Right atrium auricular region (tissue), 2 donors: ENCODE data around the gene SPAG6. TPM values are rescaled to one million over a fixed set of nuclear protein-coding genes. Genes with fewer than 3 reads are reported as not detected.

Experiments used
- DNase-seq: peaks from one replicate; pipeline ENCODE4 v3.0.0-alpha.2; 2019; ENCODE audit warnings: low spot score
- H3K27ac ChIP-seq, 2 donors: fragments of 200-600 bp; sonication (generic); 1 replicate in 1 of 2; 2 replicates in 1 of 2; pipeline ENCODE4 v1.5.1; 2016 to 2019
- H3K27me3 ChIP-seq, 2 donors: fragments of 200-600 bp; sonication (generic); one replicate each; pipeline versions ENCODE4 v1.5.1 to v1.6.0; 2017 to 2019
- H3K36me3 ChIP-seq: fragments of 200-600 bp; sonication (generic); one replicate; pipeline ENCODE4 v1.5.1; 2016
- H3K4me1 ChIP-seq, 2 donors: fragments of 200-600 bp; sonication (generic); one replicate each; pipeline versions ENCODE4 v1.5.1 to v1.6.0; 2017 to 2019
- H3K4me3 ChIP-seq, 2 donors: fragments of 200-600 bp; sonication (generic); 1 replicate in 1 of 2; 2 replicates in 1 of 2; pipeline ENCODE4 v1.5.1; 2017 to 2019; ENCODE audit warnings: mild to moderate bottlenecking in 1 of 2, moderate library complexity in 1 of 2
- H3K9me3 ChIP-seq, 2 donors: fragments of 200-600 bp; sonication (generic); one replicate each; pipeline ENCODE4 v1.5.1; 2019
- total RNA-seq, 2 donors: library from RNA; depleted of rRNA; stranded (reverse); fragments of >200 nt; gene quantifications; one replicate each; pipeline ENCODE4 v1.1.0, GENCODE V29; 2016
- TF ChIP-seq, protein P1 (sequence below), 2 donors: fragments of 200-600 bp; sonication (generic); IDR thresholded peaks; one replicate each; pipeline ENCODE4 v1.5.1; 2019; ENCODE audit warnings: antibody characterized with exemption in 2 of 2

SPAG6 gene
- total RNA-seq, 2 donors from 2014 or later: not detected

DNA sequence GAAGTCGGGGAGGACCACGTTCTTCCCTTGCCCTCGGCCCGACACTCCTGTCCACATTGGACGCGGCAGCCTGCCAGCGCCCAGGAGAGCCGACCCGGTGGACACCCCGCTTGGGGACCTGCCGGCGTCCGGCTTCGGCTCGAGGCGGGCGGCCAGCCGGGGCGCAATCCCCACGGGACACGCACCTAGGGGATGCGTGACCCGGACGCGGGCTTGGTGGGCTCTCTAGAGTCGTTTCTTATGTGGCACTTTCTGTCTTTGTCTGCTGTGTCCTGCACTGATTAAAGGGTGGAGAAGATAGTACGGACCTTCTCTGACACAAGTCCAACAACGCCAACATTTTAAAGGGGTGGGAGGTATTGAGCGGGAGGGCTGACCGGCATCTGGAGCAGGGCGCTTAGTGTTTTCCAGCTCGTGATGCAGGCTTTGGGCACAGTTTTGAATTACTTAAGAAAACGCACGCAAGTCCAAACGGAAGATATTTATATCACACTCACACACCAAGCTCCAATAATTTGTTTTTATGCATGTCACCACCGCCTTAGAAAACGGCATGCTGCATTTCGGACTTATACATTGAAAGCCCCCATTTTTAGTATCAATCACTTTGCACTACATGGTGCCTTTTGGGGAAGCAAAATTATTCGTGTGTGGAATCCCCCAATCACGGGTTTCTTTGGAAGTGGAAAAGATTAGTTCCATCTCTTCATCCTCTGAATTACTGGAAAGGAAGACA, 3.9 kb upstream of the SPAG6 start:
- TF ChIP-seq, protein P1, sequence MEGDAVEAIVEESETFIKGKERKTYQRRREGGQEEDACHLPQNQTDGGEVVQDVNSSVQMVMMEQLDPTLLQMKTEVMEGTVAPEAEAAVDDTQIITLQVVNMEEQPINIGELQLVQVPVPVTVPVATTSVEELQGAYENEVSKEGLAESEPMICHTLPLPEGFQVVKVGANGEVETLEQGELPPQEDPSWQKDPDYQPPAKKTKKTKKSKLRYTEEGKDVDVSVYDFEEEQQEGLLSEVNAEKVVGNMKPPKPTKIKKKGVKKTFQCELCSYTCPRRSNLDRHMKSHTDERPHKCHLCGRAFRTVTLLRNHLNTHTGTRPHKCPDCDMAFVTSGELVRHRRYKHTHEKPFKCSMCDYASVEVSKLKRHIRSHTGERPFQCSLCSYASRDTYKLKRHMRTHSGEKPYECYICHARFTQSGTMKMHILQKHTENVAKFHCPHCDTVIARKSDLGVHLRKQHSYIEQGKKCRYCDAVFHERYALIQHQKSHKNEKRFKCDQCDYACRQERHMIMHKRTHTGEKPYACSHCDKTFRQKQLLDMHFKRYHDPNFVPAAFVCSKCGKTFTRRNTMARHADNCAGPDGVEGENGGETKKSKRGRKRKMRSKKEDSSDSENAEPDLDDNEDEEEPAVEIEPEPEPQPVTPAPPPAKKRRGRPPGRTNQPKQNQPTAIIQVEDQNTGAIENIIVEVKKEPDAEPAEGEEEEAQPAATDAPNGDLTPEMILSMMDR (IDR thresholded peaks at IDR 0.05): no peak
- H3K27ac ChIP-seq: peak overlapping the region; percentile 92 to 93
- no peak for DNase-seq
- no peaks in the 10 kb centered on the region for H3K36me3 ChIP-seq
- H3K4me1 ChIP-seq: peaks cover 0 to 30% of the 10 kb centered on the region in 2 donors
- no peaks in the 10 kb centered on the region for H3K9me3 ChIP-seq
- peaks cover 62 to 71% of the 10 kb centered on the region in 2 donors for H3K27me3 ChIP-seq
- peak overlapping the region; percentile 85 to 86 for H3K4me3 ChIP-seq

- H3K4me3 ChIP-seq: no peak overlapping the region
- H3K9me3 ChIP-seq: no peaks in the 10 kb centered on the region
- TF ChIP-seq, protein P1 (IDR thresholded peaks at IDR 0.05): no peak
- H3K27ac ChIP-seq: no peak overlapping the region
- DNase-seq: no peak
- peaks cover 60 to 71% of the 10 kb centered on the region in 2 donors for H3K27me3 ChIP-seq
- no peaks in the 10 kb centered on the region for H3K36me3 ChIP-seq
- H3K4me1 ChIP-seq: peaks cover 0 to 25% of the 10 kb centered on the region in 2 donors
These were observed 3.4 kb upstream of the SPAG6 start for GRCh38 chr10:22341926-22342196.

DNA sequence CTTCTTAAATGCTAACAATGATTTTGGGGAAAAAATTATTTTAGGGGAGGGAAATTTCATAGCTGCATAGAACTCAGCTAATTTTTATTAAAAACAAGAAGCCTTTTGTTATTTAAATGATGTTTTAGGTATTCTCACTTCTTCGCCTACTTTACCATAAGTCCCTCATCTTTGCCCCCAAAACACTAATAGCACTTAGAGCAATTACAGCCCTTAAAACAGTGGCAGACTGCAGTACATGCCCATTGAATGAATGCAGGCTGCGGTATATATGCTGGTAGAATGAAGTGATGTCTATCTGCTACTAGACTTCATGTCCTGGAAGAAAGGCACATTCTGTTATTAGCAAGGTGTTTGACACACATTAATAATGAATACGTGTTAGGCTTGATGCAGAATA, 2.9 kb upstream of the SPAG6 start:
- TF ChIP-seq, protein P1 (IDR thresholded peaks at IDR 0.05): no peak
- Histone ChIP-seq H3K36me3 (no peaks in the 10 kb centered on the region), H3K27ac (no peak overlapping the region), H3K27me3 (peaks cover 58 to 65% of the 10 kb centered on the region in 2 donors), H3K9me3 (no peaks in the 10 kb centered on the region), H3K4me3 (no peak overlapping the region), H3K4me1 (peaks cover 0 to 23% of the 10 kb centered on the region in 2 donors)
- no peak for DNase-seq

GRCh38 chr10:22343731-22344130, 1.6 kb upstream of the SPAG6 start:
- TF ChIP-seq, protein P1 (IDR thresholded peaks at IDR 0.05): no peak
- H3K27me3 ChIP-seq: peaks cover 46 to 52% of the 10 kb centered on the region in 2 donors
- no peak overlapping the region for H3K27ac ChIP-seq
- H3K36me3 ChIP-seq: no peaks in the 10 kb centered on the region
- peaks cover 0 to 23% of the 10 kb centered on the region in 2 donors for H3K4me1 ChIP-seq
- H3K9me3 ChIP-seq: no peaks in the 10 kb centered on the region
- DNase-seq: no peak
- no peak overlapping the region for H3K4me3 ChIP-seq

DNA sequence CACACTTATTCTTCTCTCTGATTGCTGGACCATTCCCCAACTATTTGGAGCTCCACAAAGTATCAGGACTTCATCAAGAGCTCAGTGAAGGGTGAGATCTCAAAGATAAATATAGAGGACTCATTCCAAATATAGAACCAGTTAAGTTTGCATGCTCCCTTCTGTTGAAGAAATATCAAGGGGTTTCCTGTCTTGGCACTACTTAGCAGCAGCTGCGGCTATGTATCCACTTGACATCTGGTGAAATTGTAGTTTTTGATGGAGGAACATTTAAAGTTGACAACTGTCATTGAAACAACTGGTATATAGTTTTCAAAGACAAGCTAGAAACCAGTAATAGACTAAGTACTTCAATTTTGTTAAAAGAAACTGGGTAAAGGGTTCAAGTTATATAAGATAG, 1.0 kb upstream of the SPAG6 start:
- Histone ChIP-seq H3K4me1 (peaks cover 0 to 23% of the 10 kb centered on the region in 2 donors), H3K4me3 (no peak overlapping the region)
- no peak for DNase-seq

More for the DNA sequence above, 1.0 kb upstream of the SPAG6 start:
- Histone ChIP-seq H3K27ac (no peak overlapping the region), H3K27me3 (peaks cover 43 to 47% of the 10 kb centered on the region in 2 donors), H3K36me3 (no peaks in the 10 kb centered on the region), H3K9me3 (no peaks in the 10 kb centered on the region)
- TF ChIP-seq, protein P1 (IDR thresholded peaks at IDR 0.05): no peak
